ENCODE data around the gene ESCO1. TPM values are rescaled to one million over a fixed set of nuclear protein-coding genes. Genes with fewer than 3 reads are reported as not detected.

ESCO1 gene
- total and polyA plus RNA-seq, 11 donors = 7.0 to 11.1 (median 9.1) TPM

GRCh38 chr18:21489919-21490495 lies 110.5 kb downstream of the ESCO1 start:
- DNase-seq (no peak), ATAC-seq (no peak)
- Histone ChIP-seq H3K4me1 (no peaks in the 10 kb centered on the region), H3K27ac (no peak overlapping the region), H3K36me3 (no peaks in the 10 kb centered on the region), H3K4me3 (no peak overlapping the region), H3K27me3 (no peaks in the 10 kb centered on the region), H3K9me3 (no peaks in the 10 kb centered on the region)
- intact Hi-C loops (cut with DNase I) = loop anchor here in 7 of 10 donors (2.0 to 10.0 kb wide), 6 partner anchors 115 to 467 kb away; partner anchors contain the start of gene ESCO1 (in 2 of the 7)
- TF ChIP-seq CTCF (IDR thresholded peaks at IDR 0.05) = no peak
- no peak for TF ChIP-seq POLR2A (IDR thresholded peaks at IDR 0.05)
- 91 to 92% (median 91%) methylated on average over 15 of the region's 15 CpGs for WGBS, 4 donors

- H3K27ac ChIP-seq = no peak overlapping the region
- H3K4me3 ChIP-seq = no peak overlapping the region
Measured at GRCh38 chr18:21489119-21489750, 111.3 kb downstream of the ESCO1 start.

GRCh38 chr18:21486905-21487437 lies 113.5 kb downstream of the ESCO1 start:
- Histone ChIP-seq H3K27ac (no peak overlapping the region), H3K4me3 (no peak overlapping the region), H3K36me3 (no peaks in the 10 kb centered on the region), H3K9me3 (no peaks in the 10 kb centered on the region), H3K4me1 (no peaks in the 10 kb centered on the region), H3K27me3 (no peaks in the 10 kb centered on the region)
- DNase-seq = no peak
- no peak for TF ChIP-seq CTCF (IDR thresholded peaks at IDR 0.05)
- TF ChIP-seq POLR2A (IDR thresholded peaks at IDR 0.05) = no peak
- 69 to 90% (median 75%) methylated on average over 3 of the region's 3 CpGs for WGBS, 4 donors
- no peak for ATAC-seq
- intact Hi-C loops (cut with DNase I) = loop anchor here in 7 of 10 donors (5.0 to 10.0 kb wide), 5 partner anchors 118 to 470 kb away; partner anchors contain the start of gene ESCO1 (in 1 of the 7)

More at GRCh38 chr18:21489119-21489750, 111.3 kb downstream of the ESCO1 start:
- Histone ChIP-seq H3K27me3 (no peaks in the 10 kb centered on the region), H3K36me3 (no peaks in the 10 kb centered on the region), H3K9me3 (no peaks in the 10 kb centered on the region), H3K4me1 (no peaks in the 10 kb centered on the region)
- WGBS, 4 donors = 36 to 44% (median 42%) methylated on average over 6 of the region's 6 CpGs
- peak in 3 of 4 donors; percentile 65 to 81 (median 67) for ATAC-seq
- no peak for DNase-seq
- TF ChIP-seq POLR2A (IDR thresholded peaks at IDR 0.05) = no peak
- peak; percentile 52 to 77 (median 67) for TF ChIP-seq CTCF (IDR thresholded peaks at IDR 0.05)
- intact Hi-C loops (cut with DNase I) = loop anchor here in 7 of 10 donors (2.0 to 10.0 kb wide), 6 partner anchors 116 to 468 kb away; partner anchors contain the start of gene ESCO1 (in 1 of the 7)
